Activated T-helper 9 cell treated with anti-CD3 and anti-CD28 coated beads, Interleukin-2, amount 50 U/mL, for 16 hours (primary cell): ENCODE results near the gene TMEM26.

Experiments
- DNase-seq: peaks from one replicate; pipeline ENCODE4 v3.0.0-alpha.2; 2020; ENCODE audit warnings: low read depth

TMEM26 gene

DNA sequence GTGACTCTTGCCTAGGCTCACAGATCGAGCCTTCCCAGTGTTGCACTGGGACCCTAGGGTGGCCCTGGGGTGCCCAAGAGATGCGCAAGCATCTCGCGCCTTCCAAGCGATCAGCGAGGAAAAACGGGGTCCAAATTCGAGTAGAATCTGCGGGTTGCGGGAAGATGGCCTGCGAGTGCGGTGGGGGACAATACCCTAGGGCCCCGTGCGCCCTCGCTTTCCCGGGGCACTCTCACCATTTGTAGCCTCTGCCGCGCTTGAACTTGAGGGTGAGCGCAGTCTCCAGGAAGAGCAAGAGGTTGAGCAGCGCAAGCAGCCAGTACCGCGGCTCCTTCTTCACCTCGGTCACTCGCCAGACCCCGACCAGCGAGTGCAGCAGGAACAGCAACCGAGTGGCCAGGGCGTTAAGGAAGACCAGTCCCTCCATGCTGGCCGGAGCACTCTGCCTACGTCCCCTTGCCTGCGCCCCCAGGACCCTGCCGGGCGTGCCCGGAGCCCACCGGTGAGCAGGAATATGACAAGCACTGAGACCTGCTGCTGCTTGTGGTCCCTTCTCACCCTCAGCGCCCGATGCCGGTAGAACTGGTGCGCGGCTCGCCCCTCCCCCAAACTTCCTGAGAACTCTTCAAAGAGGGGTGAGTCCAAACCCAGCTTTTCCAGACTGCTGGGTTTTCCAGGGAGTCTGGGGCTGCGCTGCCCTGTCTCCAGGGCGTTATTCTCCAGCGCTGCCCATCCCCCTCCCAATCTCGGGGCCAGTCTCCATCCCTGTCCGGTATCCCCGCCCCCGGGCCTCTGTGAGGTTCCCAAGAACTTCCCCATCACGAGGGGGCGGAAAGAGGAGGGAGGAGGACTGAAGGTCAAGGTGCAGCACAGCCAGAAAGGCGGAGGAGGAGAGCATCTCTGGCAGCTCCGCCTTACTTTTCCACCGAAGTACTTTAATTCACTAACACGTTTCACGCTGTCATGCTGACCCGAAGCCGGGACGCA lies at the start of gene TMEM26:
TMEM26 (minus strand) TSS at position 727 of the 987 bp plus-strand sequence; CDS start at position 427, 300 bp downstream.
- DNase-seq = no peak

DNA sequence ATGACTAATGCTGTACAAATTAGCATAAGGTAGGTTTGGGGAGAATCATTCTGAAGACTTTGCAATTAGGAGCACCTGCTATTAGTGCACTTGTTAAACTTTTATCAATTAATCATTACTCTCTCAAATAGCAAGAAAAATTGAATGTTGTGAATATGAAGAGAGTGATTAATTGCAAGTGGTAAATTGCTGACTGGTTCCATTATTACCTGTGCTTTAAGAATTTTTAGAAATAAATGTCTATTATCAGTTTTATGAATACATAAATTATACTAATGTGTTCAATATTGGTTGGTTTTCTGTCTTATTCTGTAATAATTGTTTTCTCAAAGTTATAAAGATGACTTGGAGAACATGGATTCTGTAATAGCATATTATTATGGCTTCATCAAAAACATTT lies 47.3 kb upstream of the TMEM26 start:
- no peak for DNase-seq

DNA sequence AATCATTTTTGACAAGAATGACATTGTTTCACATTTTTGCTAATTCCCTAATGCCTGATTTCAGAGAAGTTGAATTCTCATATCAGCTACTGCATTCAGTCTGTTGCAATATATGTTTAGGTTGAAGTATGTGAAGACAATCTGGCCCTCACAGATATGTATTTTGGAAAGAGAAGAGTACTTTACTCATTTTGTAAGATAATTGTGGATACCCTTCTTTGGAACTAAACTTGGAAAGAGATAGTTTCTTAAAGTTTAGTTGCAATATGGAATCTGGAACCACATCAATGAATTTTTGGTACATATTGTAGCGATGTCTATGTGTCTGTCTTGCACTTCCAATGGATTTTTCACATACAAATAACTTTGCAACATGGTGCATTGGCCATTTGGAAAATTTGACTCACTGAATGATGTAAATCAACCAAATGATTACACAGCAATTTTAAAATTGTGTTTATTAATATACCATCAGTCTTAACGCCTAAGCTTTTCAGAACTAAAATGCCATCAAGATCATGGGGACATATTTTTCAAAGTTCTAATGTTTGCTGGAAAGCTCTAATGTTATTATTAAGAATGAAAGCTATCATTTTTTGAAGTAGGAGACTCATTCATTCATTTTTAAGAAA lies 39.3 kb upstream of the TMEM26 start:
- no peak for DNase-seq

DNA sequence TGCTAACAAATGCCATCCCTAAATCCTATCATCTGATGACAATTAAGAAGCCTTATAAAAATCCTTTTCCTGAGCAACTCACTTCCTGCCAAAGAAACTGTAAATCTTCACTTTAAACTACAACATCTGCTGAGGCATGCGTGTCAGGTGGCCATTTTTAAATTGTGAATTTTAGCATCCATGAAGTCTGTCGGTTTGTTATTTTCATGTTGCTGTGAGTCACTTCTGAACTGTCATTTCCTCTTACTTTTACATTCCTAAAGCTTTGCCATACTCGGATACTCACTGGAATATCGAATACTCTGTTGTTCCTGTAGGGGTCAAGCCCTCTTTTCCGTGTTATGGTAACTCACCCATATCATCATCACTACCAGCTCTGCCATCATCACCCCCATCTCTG lies 34.3 kb upstream of the TMEM26 start:
- DNase-seq = no peak

DNA sequence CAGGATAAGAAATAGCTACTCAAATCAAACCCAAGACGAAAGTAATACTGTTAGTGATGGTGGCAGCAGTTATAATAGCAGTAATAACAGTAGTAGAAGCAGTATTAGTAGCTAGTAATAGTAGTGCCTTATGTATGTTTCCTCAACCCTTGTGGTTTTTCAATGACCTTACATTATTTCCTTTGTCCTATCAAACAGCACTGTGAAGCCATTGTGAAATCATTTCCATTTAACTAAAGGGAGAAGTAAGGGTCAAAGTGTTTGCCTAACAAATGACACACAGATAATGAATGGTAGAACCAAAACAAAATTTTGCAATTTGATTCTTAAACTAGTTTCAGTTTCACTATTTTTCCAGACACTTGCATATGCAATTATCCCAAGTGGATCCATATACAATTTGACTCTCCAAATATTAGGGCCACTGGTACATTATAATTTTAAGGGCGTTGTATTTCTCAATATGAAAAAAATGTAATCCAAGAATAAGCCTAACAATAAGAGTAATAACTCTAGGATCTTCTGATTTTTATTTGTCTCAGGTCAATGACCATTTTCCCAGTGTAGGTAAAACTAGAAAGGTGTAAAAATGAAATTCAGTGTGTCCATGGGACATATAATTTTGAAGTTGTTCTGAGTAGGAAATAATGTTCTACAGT lies 33.7 kb upstream of the TMEM26 start:
- DNase-seq = no peak

DNA sequence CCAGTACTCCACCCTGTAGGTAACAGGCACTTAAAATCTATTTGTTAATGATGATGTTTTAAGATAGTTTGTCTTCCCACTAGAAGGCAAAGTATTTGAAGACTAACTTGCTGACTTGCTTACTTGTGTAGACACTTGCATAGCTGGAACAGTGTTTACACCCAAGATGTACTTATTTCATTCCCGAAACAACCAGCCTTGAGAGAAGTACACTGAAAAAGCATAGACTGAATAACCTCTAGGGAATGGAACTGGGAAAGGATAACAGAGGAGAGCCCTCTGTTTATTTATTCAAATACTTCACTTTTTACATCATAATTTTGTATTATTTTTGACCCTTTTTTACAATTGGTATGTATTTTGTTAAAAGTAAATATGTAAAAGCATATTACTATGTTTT lies 33.1 kb upstream of the TMEM26 start:
- no peak for DNase-seq

DNA sequence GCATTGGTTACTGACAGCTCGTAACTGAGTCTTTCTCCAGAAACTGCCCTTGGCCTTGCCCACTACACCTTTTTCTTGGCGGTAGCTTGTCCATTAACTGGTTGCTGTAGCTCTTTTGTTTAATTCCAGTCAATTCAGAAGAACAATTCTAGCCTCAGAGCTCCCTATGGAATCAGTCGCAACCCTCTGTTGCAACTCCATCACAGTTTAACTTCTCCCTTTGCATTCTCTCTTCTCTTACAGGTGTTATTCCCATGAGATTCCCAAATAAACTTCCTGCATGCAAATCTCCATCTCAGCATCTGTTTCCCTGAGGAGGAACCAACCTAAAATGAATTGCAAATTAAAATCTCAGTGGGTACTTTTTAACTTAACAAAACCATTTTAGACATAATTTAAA lies 28.4 kb upstream of the TMEM26 start:
- no peak for DNase-seq

DNA sequence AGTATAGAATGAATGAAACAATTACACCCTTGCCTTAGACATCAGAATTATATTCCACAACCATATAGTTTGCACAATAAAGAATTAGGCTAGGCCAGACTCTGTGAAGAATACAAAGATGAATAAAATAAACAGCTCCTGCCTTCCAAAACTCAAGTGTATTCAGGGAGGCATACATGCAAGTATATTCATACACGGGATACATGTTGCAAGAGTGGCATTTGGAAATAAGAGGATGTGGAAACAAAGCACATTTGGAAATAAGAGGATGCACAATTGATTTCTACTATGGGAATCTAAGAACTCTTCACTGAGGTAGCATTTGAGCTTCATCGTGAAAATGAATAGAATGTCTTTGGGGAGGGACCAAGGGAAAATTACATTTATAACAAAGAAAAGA lies 27.0 kb upstream of the TMEM26 start:
- no peak for DNase-seq

DNA sequence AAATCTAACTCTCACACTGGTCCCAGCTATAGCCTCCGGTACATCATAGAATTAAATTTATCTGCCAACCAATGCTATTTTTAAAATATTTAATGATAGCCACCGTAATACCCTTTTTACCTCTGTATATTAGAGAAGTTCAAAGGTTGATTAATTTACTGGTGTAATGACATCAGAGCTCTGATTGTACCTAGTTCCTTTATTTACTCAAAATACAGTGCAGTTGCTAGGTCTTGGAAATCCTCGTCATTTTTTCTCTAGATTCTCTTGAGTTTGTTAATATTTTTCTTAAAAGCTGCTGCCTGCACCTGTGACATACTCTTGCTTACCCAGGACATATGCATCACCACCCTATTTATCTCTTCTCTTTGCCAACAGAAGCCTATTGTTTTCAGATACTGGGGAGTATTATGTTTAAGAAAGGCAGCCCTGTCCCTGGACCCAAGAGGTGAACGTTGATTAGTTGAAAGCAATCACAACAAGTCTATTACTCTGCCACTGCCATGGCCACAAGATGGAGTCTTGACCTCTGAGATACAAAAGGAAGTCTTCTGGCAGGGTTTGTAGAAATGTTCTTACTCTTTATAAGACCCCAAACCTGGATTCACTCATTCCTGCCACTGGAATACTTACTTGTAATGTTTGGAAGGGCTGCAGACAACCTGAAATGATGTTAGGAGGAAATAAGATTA lies 25.6 kb upstream of the TMEM26 start:
- no peak for DNase-seq

DNA sequence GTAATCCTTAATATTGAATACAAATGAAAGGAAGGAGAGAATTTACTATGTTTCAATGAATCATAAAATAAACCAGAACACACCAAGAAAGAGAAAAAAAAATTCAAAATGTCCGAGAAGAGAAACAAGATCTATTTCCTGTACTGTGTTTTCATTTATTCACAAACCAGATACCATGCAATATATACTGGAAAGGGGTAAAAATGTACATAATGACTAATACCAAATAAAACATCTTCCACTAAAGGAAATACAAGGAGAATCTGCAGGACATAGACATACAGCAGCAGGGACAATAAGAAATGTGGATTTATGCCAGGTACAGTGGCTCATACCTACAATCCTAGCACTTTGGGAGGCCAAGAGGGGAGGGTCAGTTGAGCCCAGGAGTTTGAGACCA lies 24.3 kb upstream of the TMEM26 start:
- no peak for DNase-seq

DNA sequence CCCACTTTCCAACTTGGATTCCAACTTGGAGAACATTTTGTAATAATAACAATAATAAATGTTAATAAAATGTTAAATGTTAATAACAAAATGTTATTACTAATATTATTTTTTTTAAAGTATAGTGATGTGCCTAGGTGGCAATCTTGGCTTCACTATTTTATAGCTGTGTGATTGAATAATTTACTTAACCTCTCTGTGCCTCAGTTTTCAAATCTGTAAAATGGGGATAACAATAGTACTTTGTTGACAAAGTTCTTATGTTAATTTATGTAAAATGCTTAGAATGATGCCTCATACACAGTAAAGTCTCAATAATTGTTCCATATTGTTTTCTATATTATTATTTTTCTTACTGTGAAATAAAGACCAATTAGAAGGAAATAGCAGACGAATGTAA lies 23.3 kb upstream of the TMEM26 start:
- no peak for DNase-seq

DNA sequence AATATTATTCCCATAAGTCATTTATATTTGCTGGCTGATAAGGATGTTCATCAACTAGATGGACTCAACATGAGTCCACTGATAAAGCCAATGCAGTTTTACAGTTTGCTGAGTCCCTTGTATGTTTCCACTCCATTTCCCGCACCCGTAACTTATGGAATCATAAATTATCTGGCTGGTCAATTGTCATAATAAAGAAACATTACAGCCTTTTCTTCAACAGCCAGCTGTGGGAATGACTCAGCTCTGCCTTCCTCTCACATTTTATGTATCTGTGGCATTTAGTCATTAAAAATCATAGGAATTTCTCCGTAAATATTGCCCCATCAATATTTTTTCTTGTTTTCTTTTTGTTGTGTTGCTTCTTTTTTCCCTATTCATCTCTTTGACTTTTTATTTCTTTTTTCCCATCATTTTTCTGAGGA lies 22.3 kb upstream of the TMEM26 start:
- DNase-seq = no peak

DNA sequence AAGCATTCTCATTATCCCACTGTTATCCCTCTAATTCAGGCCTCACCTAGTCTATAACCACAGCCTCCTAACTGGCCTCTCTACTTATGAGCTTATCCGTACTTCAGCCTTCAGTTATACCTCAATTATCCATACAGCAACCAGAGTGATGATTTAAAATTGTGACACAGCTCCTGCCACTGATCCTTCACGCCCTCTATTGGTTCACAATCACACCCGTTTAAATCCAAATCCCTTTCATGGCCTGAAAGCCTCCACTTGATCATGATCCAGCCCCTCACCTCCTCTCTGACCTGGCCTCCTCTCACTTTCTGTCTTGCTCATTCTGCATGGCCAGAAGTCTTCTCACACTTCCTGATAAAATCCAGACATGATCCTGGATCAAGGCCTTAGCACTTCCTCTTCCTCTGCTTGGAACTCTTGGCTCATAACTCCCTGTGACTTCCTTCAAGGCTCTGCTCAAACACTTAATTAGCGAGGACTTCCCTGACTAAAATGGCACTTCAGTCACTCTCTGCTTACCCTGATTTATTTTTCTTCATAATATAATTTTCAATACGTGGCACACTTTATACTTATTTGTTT lies 19.0 kb upstream of the TMEM26 start:
- no peak for DNase-seq

DNA sequence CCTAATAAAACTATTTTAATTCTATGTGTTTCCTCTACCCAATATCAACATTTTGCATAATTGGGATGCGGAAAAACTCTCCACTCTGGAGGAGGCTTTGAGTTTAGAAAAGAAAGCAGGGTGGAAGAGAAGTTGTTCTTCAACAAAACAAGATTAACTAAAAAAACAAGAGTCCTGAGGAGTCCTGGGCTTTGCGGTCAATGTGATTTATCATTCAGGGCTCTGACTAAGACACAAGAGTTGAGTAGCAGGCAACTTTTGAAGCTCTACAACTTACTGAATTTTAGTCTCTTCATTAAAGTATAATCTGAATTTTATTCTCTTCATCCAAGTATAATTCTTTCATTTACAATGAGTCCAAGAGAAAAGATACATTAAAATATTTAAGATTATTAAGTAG lies 18.3 kb upstream of the TMEM26 start:
- DNase-seq = no peak

DNA sequence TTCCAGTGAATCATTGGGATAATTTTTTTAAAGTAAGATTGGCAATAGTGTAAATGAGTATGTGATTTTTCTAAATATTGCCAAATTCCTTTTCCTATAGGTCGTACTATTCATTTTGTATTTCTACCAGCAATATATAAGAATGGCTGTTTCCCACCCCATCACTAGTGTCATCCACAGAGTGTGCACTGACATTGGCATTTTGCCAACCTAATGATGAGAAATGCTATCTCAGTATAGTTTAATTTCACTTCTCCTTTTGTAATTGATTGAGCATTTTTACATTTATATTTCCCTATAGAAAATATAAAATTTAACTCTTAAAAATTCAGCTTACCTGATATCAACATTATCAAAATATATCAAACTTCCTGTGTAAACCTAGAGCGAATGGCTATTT lies 17.6 kb upstream of the TMEM26 start:
- no peak for DNase-seq

DNA sequence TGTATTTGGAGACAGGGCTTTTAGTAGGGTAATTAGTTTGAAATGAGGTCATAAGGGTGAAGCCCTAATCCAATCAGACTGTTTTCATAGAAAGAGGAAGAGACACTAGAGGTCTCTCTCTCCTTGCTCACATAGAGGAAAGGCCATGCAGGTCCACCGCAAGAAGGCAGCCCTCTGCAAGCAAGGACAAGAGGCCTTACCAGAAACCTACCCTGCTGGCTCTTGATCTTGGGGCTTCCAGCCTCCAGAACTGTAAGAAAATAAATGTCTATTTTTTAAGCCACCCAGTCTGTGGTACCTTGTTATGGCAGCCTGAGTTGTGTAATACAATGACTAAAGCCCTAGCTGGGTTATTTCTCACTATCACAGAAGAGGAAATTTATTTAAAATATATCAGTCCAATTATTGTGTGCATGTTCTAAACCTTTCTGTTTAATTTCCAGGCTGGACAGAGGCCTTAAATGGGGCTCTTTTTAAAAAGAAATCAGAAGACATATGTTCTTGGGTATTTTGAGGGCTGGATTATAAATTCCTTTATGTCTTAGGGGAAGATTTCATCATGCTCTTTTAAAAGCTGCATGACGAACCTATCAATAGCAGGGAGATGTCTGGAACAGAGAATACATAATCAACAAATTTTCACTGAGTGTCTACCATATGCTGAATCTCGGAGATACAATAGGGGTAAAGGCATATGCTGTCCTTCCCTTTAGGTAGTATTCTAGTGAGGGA lies 12.9 kb upstream of the TMEM26 start:
- no peak for DNase-seq

DNA sequence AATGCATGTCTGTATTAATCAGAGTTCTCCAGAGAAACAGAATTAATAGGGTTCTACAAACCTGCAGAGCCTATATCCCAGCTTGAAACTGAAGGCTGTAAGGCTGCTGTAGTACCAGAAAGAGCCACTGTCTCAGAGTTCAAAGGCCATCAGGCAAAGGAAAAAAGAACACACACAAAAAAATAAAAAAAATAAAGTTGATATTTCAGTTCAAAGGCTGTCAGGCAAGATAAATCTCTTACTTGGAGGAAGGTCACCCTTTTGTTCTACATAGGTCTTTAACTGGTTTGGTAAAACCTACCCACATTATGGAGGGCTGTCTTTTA lies 12.0 kb upstream of the TMEM26 start:
- DNase-seq = no peak

DNA sequence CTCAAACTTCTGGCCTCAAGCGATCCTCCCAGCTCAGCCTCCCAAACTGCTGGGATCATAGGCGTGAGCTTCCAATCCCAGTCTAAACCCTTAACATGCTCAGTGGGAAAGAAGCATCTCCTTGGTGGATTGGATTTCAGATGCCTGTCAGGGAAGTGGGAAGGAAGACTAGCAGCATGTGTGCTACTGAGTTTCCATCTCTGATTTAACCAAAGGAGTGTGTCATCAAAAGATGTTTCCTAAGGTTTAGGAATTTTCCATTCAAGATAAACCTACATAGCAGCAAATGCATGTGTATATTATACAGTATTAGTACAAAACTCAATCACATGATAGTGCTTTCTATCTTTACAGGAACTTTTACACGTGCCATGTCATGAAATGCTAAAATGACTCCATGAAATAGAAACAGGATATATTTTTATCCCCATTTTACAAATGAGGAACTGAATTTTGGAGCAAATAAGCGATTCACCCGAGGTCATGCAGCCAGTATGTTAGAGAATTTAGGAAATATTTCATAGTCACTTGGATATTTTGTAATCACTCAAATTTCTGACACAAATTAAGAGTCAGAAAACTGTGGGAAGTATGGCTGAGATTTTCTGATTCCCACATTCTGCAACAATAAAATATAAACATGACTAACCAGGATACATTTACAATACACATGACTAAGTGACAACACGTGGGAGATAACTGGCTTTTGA lies 11.4 kb upstream of the TMEM26 start:
- DNase-seq = no peak

DNA sequence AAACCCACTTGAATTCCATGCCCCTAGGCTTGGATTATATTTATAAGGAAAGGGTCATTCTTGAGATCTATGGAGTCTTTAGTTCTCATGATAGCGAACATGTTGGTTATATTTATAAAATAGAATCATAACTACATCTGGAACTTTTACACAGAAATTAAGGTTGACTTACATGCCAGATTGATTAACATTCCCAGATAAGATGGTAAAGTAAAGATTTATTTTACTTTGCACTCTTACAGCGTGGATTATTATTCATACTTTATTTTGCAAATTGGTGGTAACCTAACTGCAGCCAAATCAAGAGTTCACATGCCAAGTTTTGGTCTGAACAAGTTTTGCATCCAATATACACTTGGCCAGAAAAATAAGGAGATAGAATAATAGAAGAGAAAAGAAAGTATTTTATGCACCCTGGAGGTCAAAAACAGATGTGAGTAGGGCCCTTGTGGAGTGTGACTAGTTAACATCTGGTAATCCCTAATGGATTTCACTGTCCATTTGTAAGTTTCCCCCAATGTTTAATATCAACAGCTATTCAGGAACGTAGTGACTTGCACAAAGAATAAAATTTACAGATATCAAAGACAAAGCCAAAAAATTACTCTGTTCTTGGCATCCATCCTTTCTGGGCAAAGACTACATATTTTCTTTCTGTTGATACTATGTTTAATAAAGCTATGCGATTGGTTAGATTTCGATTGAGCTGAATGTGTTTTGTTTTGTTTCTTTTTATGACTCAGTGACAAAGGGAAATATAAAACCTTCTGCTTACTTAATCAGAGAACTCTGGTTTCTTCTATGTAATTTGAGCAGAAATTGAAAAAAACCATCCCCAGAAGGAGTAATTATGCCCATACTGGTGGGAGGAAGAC lies 10.1 kb upstream of the TMEM26 start:
- DNase-seq = no peak

DNA sequence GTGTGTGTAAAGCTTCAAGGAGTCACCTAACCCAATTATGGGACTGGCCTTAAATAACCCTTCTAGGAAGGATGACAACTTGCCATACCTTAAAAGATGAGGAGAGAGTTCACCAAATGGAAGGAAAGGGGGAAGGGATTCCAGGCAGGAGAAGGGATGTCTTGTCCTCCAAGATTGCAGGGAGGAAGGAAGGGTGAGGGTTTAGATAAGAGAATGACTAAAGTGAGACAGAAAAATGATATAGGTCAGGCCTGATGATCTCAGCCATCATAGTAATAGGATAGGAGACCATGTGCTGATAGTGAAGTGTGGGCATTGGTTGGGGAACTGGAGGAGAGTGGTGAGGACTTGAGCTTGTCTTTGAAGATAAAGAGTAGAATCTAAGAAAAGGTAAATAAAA lies 7.7 kb upstream of the TMEM26 start:
- DNase-seq = no peak
